ENCODE measurements around the gene SPATA24. TPM values are rescaled to one million over a fixed set of nuclear protein-coding genes. Genes with fewer than 3 reads are reported as not detected.
"Not testable (repeated sequence)": the region's sequence is repeated elsewhere in the genome, so short reads cannot be mapped to it uniquely, and the experiment has no call there.

SPATA24 gene
- total RNA-seq, result 1 to 10 TPM; 2.4 to 3.6 (median 2.6) TPM

GRCh38 chr5:139403787-139404483 is at the start of gene SPATA24:
Gene SPATA24 (minus strand): TSS chr5:139404089. CDS start chr5:139404060, 29 bp downstream.
- H3K4me3 Mint-ChIP-seq, result peak within 1 kb of the TSS; percentile 87
- H3K27me3 Mint-ChIP-seq (ENCODE audit: low read depth), result no peaks in the 10 kb centered on the region
- peaks cover 39% of the 10 kb centered on the region for H3K4me1 Mint-ChIP-seq (ENCODE audit: low read depth)
- H3K9me3 Mint-ChIP-seq, result no peaks in the 10 kb centered on the region
- H3K36me3 Mint-ChIP-seq (ENCODE audit: insufficient read depth), result peaks cover 4% of the 10 kb centered on the region
- ATAC-seq (peak; percentile 90 to 94), DNase-seq (peak; percentile 97)

GRCh38 chr5:139451878-139452660 is 48.2 kb upstream of the SPATA24 start:
- no peak for DNase-seq
- Mint-ChIP-seq H3K4me1 (ENCODE audit: low read depth) (peaks cover 40% of the 10 kb centered on the region), H3K9me3 (peaks cover 1% of the 10 kb centered on the region), H3K4me3 (no peak overlapping the region), H3K27me3 (ENCODE audit: low read depth) (no peaks in the 10 kb centered on the region), H3K36me3 (ENCODE audit: insufficient read depth) (no peaks in the 10 kb centered on the region)
- no peak for ATAC-seq

GRCh38 chr5:139451176-139451575 is 47.3 kb upstream of the SPATA24 start:
- DNase-seq (no peak), ATAC-seq (no peak)
- Mint-ChIP-seq H3K4me3 (no peak overlapping the region), H3K9me3 (peaks cover 5% of the 10 kb centered on the region), H3K36me3 (ENCODE audit: insufficient read depth) (peaks cover 3% of the 10 kb centered on the region), H3K27me3 (ENCODE audit: low read depth) (no peaks in the 10 kb centered on the region), H3K4me1 (ENCODE audit: low read depth) (peaks cover 42% of the 10 kb centered on the region)

GRCh38 chr5:139446956-139447779 is 43.3 kb upstream of the SPATA24 start:
- Mint-ChIP-seq H3K27me3 (ENCODE audit: low read depth) (no peaks in the 10 kb centered on the region), H3K9me3 (peaks cover 5% of the 10 kb centered on the region), H3K4me1 (ENCODE audit: low read depth) (peaks cover 56% of the 10 kb centered on the region), H3K4me3 (peak overlapping the region; percentile 57), H3K36me3 (ENCODE audit: insufficient read depth) (peaks cover 3% of the 10 kb centered on the region)
- ATAC-seq (peak; percentile 78 to 80), DNase-seq (no peak)

- peaks cover 3% of the 10 kb centered on the region for H3K36me3 Mint-ChIP-seq (ENCODE audit: insufficient read depth)
- no peak for ATAC-seq
- DNase-seq, result no peak
- no peaks in the 10 kb centered on the region for H3K27me3 Mint-ChIP-seq (ENCODE audit: low read depth)
- H3K4me1 Mint-ChIP-seq (ENCODE audit: low read depth), result peaks cover 64% of the 10 kb centered on the region
- peaks cover 5% of the 10 kb centered on the region for H3K9me3 Mint-ChIP-seq
- H3K4me3 Mint-ChIP-seq, result no peak overlapping the region
Observed at GRCh38 chr5:139445325-139446170, 41.7 kb upstream of the SPATA24 start.

GRCh38 chr5:139443831-139444453 is 40.1 kb upstream of the SPATA24 start:
- peaks cover 5% of the 10 kb centered on the region for H3K9me3 Mint-ChIP-seq
- H3K36me3 Mint-ChIP-seq (ENCODE audit: insufficient read depth), result peaks cover 3% of the 10 kb centered on the region
- H3K4me1 Mint-ChIP-seq (ENCODE audit: low read depth), result peaks cover 73% of the 10 kb centered on the region
- H3K4me3 Mint-ChIP-seq, result peak overlapping the region; percentile 29
- H3K27me3 Mint-ChIP-seq (ENCODE audit: low read depth), result no peaks in the 10 kb centered on the region
- peak in 1 of 2 donors; percentile 9 for ATAC-seq
- no peak for DNase-seq

- not testable (repeated sequence) for DNase-seq; H3K27me3 Mint-ChIP-seq (ENCODE audit: low read depth); H3K9me3 Mint-ChIP-seq; ATAC-seq; H3K36me3 Mint-ChIP-seq (ENCODE audit: insufficient read depth); H3K4me3 Mint-ChIP-seq
- H3K4me1 Mint-ChIP-seq (ENCODE audit: low read depth), result peaks cover 57% of the 10 kb centered on the region
Observed at GRCh38 chr5:139440416-139440815, 36.5 kb upstream of the SPATA24 start.

GRCh38 chr5:139439013-139439903 is 35.4 kb upstream of the SPATA24 start, which contains the start of gene DNAJC18:
Gene DNAJC18 (minus strand): TSS chr5:139439525. CDS start chr5:139439445, 80 bp downstream.
- Mint-ChIP-seq H3K36me3 (ENCODE audit: insufficient read depth) (peaks cover 5% of the 10 kb centered on the region), H3K27me3 (ENCODE audit: low read depth) (no peaks in the 10 kb centered on the region), H3K4me1 (ENCODE audit: low read depth) (peaks cover 54% of the 10 kb centered on the region), H3K4me3 (peak within 1 kb of the TSS; percentile 97), H3K9me3 (no peaks in the 10 kb centered on the region)
- ATAC-seq (peak; percentile 93 to 94), DNase-seq (peak; percentile 84)

- peaks cover 5% of the 10 kb centered on the region for H3K36me3 Mint-ChIP-seq (ENCODE audit: insufficient read depth)
- peaks cover 48% of the 10 kb centered on the region for H3K4me1 Mint-ChIP-seq (ENCODE audit: low read depth)
- no peaks in the 10 kb centered on the region for H3K27me3 Mint-ChIP-seq (ENCODE audit: low read depth)
Observed at GRCh38 chr5:139438707-139439012, 34.8 kb upstream of the SPATA24 start.

GRCh38 chr5:139435676-139436075 is 31.8 kb upstream of the SPATA24 start:
- Mint-ChIP-seq H3K9me3 (no peaks in the 10 kb centered on the region), H3K27me3 (ENCODE audit: low read depth) (no peaks in the 10 kb centered on the region), H3K4me1 (ENCODE audit: low read depth) (peaks cover 29% of the 10 kb centered on the region), H3K4me3 (no peak overlapping the region), H3K36me3 (ENCODE audit: insufficient read depth) (peaks cover 5% of the 10 kb centered on the region)
- DNase-seq (no peak), ATAC-seq (no peak)

More at GRCh38 chr5:139438707-139439012, 34.8 kb upstream of the SPATA24 start:
- peak overlapping the region; percentile 97 for H3K4me3 Mint-ChIP-seq
- H3K9me3 Mint-ChIP-seq, result no peaks in the 10 kb centered on the region
- ATAC-seq (no peak), DNase-seq (no peak)

GRCh38 chr5:139431706-139432105 is 27.8 kb upstream of the SPATA24 start:
- Mint-ChIP-seq H3K9me3 (no peaks in the 10 kb centered on the region), H3K27me3 (ENCODE audit: low read depth) (no peaks in the 10 kb centered on the region), H3K4me3 (no peak overlapping the region), H3K4me1 (ENCODE audit: low read depth) (peaks cover 8% of the 10 kb centered on the region), H3K36me3 (ENCODE audit: insufficient read depth) (peaks cover 13% of the 10 kb centered on the region)
- ATAC-seq (no peak), DNase-seq (no peak)

GRCh38 chr5:139430015-139430414 is 26.1 kb upstream of the SPATA24 start:
- ATAC-seq (peak; percentile 27 to 79), DNase-seq (no peak)
- H3K27me3 Mint-ChIP-seq (ENCODE audit: low read depth), result no peaks in the 10 kb centered on the region
- H3K9me3 Mint-ChIP-seq, result no peaks in the 10 kb centered on the region
- H3K4me3 Mint-ChIP-seq, result no peak overlapping the region
- H3K4me1 Mint-ChIP-seq (ENCODE audit: low read depth), result peaks cover 8% of the 10 kb centered on the region
- peaks cover 14% of the 10 kb centered on the region for H3K36me3 Mint-ChIP-seq (ENCODE audit: insufficient read depth)
